GM18508 (cell line): ENCODE results near the gene CARMIL3.

Source experiments
- ATAC-seq: cut with Tn5 transposase; IDR thresholded peaks from one replicate; pipeline ENCODE4 v1.9.1; 2021; ENCODE audit warnings: moderate number of reproducible peaks; ENCODE audit not compliant: insufficient read depth, unreplicated experiment

The CARMIL3 gene

DNA sequence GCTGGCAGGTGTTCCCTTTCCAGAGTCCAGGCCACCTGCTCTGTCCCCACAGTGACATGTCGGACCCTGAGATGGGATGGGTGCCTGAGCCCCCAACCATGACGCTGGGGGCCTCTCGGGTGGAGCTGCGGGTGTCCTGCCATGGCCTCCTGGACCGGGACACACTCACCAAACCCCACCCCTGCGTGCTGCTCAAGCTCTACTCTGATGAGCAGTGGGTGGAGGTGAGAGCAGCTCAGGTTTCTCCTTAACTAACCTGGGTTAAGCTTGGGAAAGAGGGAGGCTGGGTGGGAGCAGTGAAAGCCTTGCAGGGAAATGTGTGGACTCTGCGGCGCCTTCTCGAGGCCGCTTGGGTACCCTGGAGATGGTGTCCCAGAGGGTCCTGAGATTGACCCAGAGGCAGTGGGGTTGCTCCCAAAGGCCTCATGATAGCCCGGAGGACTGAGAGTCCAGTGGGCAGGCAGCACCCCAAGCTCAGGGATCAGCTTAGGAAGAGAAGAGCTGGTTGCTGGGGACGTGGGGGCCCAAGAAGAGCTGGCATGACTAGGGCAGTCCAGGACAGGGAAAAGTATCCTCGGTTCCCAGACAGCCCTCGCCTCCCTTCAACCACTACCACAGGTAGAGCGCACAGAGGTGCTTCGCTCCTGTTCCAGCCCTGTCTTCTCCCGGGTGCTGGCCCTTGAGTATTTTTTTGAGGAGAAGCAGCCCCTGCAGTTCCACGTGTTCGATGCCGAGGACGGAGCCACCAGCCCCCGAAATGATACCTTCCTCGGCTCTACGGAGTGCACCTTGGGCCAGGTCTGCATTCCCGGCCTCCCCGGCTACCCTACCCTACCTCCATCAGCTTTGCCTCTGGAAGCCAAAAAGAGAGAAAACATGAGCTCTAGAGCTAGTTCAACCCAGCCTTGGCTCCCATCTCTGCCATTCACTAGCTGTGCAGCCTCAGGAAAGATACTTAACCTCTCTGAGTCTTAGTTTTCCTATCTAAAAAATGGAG, 21.4 kb downstream of the CARMIL3 start:
- ATAC-seq: no peak

GRCh38 chr14:24074625-24075484, 23.0 kb downstream of the CARMIL3 start:
- ATAC-seq: no peak

DNA sequence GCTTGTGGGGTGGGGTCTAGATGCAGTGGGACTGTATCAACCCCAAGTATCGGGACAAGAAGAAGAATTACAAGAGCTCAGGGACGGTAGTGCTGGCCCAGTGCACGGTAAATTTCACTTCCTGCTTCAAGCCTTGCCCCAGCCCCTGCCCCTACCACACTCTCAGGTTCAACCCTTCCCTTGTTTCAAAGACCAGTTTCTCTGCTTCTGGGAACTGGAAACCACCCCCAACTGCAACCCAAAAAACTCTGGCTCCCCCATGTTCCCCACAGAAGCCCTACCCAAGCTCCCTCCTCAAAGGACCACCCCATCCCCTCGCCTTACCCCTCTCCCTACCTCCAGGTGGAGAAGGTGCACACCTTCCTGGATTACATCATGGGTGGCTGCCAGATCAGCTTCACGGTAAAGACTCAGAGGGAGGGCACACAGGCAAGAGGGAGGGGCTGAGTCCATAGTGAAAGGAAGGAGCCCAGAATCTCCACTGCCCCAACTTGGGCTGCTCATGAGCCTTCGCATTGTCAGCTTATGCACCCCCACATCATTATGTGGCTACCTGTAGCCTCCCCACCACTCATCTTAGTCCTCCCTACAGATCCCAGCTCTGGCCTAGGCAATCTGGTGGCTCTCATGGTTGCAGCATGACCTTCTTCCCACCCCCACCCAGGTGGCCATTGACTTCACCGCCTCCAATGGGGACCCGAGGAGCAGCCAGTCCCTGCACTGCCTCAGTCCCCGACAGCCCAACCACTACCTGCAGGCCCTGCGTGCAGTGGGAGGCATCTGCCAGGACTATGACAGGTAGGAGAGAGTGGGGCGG, 23.9 kb downstream of the CARMIL3 start:
- ATAC-seq: no peak

DNA sequence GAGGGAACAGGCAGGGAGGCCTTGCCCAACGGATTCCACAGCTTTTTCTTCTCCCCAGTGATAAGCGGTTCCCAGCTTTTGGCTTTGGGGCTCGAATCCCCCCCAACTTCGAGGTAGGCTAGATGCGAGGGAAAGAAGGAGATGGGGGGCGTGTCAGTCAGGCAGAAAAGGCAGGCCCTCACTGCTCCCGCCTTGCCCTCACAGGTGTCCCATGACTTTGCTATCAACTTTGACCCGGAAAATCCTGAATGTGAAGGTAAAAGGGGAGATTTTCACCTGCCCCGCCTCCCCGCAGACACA, 24.4 kb downstream of the CARMIL3 start:
- ATAC-seq: no peak

DNA sequence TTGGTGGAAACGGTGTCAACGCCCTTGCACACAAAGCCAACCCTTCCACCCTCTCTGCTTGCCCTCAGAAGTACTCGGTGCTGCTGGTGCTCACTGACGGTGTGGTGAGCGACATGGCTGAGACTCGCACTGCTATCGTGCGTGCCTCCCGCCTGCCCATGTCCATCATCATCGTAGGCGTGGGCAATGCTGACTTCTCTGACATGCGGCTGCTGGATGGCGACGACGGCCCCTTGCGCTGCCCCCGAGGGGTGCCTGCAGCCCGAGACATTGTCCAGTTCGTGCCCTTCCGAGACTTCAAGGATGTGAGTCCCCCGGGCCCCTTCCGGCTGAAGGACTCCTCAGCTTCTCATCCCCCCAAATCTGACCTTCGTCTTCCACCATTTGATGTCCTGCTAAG, 25.3 kb downstream of the CARMIL3 start:
- no peak for ATAC-seq

- ATAC-seq: no peak
Measured at GRCh38 chr14:24078146-24078545, 26.3 kb downstream of the CARMIL3 start.

DNA sequence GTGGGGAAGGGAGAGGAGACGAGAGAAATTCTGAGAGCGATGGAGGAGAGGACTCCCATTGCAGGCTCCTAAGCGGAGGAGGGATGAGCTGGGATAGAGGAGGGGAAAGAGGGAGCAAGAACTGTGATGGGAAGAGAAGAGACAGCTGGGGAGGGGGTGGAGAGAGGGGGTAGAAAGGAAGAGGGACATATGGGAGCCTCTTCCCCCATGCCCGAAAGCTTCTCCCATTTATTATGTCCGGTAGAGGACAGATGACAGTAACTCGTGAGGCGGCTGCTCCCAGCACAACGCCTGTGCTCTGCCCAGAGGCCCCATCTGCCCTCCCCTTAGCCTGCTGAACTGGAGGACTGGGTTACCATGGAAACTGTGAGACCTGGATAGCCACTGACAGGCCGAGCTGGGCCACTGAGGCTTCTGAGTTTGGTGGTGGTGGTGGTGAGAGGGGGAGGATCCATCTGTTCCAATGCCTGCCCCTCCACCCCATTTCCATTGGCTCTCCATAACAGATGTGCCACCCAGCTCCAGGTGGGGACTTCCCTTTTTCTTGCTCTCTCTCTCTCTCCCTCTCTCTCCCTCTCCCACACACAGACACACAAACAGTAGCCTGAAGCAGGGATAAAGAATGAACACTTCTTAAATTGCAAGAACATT, 27.8 kb downstream of the CARMIL3 start:
- ATAC-seq: no peak

DNA sequence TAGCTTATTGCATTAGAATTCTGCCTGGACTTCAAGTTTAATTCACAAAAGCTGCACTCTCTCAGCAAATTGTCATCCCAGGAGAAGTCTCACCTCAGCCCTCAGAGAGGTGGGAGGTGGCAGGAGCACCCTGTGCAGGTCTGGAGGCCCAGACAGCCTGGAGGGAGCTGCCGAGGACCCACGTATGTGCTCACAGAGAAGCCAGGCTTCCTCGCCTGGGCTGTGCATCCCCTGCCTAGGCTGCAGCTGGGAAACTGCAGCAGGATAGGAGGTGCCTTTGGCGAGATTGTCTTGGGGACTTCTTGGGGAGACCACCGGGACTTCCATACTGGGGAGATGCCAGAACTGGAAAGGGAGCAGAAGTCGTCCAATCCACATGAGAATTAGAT, 28.3 kb downstream of the CARMIL3 start:
- ATAC-seq: no peak

DNA sequence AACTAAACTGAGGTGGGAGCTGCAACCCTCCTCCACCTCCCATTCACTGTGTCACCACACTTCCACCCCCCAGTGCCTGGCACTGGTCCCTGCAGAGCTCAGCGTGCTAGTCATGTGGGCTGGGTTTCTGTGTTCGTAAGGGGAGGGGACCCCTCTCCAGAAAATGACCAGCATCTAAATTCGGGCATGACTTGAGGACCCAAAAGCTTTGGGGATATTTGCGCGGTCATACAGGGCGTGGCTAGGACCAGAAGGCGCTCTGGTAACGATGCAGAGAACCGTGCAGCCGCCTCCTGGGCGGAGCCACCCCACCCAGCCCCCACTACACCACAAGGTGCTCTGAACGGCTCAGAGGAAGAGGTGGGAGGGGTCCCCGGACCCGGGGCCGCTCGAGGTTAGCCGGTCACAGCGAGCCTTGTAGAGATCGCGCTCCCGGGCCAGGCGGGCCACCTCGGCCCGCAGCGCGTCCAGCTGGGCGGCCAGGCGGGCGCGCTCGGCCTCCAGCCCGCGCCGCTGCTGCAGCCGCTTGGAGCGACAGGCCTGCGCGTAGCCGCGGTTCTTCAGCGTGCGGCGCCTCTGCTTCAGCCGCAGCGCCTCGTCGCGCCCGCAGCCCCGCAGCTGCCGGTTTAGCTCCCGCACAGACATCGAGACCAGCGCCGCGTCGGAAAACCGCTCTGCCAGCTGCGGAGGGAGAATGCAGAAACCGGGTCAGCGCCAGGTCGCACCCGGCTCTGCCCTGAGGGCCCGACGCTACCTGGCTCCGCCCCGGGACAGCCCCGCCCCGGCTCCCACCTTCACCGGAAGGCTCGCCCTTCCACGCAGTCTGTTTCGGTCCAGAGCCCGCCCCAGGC, 29.3 kb downstream of the CARMIL3 start:
- ATAC-seq: no peak

DNA sequence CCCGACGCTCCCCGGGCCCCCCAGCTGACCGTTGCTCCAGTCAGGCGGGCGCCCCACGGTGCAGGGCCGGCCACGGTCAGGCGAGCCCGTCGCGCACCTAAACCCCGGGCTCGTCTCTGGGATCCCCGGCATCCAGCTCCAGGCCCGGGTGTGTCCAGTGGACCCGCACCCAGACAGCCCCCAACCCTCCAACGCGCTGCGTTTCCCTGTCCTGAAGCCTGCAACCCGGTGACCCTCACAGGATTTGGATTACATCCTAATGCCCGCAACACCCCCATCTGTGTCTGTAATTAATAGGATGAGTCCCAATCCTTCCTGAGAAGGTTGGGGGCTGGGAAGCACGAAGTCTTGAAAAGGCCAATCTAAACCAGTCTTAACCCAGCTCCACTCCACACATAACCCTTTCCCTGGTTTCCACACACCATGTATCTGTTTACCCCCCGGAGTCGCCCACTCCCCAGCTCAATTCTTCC, 30.0 kb downstream of the CARMIL3 start:
- ATAC-seq: no peak

- ATAC-seq: no peak
Measured at GRCh38 chr14:24082411-24083080, 30.7 kb downstream of the CARMIL3 start.

DNA sequence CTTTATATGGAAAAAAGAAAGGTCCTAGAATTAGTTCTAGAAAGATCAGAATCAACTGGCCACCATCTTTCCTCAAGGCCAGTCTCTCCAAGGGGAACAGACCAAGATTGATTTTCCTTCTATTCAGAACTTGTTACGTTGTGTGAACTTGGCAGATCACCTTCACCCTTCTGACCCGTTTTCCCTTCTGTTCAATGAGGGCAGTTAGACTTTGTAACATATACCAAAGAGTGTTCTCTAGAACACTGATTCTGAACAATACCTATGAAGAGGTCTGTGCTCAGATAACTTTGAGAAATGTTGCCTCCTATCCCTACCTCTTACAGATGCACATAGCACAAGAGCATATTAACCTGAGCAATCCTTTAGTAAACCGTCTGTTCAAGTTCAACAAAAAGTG, 31.7 kb downstream of the CARMIL3 start:
- ATAC-seq: no peak

DNA sequence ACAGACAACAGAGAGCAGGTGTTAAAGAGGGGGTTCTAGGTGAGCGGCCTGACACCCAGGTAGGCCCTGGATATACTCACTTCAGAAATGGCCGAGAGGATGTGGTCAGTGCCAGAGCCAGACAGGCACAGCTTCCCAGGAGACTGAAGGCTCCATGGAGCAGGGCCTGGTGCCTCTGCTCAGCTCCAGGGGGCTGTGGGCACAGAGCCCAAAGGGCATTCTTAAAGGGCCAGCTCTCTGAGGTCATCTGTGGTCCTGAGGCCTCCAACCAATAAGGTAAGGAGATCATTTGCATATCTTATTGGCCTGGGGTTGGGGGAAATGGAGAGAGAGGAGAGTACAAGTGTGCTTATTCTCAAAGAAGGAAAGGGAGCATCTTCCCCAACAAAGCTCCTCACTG, 32.6 kb downstream of the CARMIL3 start:
- no peak for ATAC-seq

DNA sequence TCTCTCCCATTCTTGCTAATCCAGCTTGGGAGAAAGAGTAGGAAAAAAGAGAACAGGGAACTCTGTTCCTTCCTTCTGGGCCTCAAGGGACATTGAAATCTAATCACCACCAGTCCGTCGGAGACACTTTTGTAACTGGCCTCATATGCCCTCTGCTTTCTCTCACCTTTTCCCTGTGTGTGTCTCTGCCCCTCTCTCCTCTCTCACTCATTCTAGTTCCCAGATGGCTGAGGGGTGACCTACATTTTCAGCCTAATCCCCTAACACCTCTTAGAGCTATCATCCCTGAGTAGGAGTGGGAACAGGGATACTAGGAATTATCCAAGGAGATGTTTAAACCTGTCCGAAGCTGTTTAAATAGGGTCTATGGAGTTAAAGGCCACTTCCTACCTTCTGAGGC, 33.4 kb downstream of the CARMIL3 start:
- ATAC-seq: no peak

GRCh38 chr14:24086193-24086955, 34.6 kb downstream of the CARMIL3 start:
- ATAC-seq: no peak

GRCh38 chr14:24087004-24087403, 35.2 kb downstream of the CARMIL3 start:
- ATAC-seq: no peak

DNA sequence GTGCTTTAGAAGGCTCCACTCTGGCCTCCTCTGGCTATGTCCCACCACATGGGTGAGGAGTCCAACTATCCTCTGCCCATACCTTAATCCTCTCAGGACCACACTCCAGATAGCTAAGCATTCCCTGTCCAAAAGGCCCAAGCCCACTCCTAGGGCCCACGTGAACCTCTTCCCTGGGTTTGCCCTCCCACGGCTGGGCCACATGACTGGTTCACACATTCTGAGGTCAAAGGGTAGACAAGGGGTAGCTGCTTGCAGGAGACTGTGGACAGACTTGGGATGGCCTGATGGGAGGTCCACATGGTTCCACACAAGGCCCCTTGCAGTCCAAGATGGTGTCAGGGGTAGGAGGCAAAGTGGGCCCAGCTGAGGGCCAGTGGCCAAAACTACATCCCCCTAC, 36.3 kb downstream of the CARMIL3 start:
- ATAC-seq: no peak

GRCh38 chr14:24089890-24090289, 38.1 kb downstream of the CARMIL3 start:
- no peak for ATAC-seq
